ENCODE results near the gene SMIM45.

Gene SMIM45

GRCh38 chr22:41912338-41913039 is 39.5 kb upstream of the SMIM45 start:
- Histone ChIP-seq H3K4me1 (replicated peaks) (peaks cover 24% of the 10 kb centered on the region), H3K9me3 (replicated peaks) (no peaks in the 10 kb centered on the region), H3K36me3 (no peaks in the 10 kb centered on the region), H3K27ac (no peak overlapping the region), H3K4me3 (no peak overlapping the region), H3K27me3 (replicated peaks) (peaks cover 79% of the 10 kb centered on the region)
- no peak for DNase-seq (ENCODE audit: low read depth in 1 of 2, low spot score in 2 of 2)

DNA sequence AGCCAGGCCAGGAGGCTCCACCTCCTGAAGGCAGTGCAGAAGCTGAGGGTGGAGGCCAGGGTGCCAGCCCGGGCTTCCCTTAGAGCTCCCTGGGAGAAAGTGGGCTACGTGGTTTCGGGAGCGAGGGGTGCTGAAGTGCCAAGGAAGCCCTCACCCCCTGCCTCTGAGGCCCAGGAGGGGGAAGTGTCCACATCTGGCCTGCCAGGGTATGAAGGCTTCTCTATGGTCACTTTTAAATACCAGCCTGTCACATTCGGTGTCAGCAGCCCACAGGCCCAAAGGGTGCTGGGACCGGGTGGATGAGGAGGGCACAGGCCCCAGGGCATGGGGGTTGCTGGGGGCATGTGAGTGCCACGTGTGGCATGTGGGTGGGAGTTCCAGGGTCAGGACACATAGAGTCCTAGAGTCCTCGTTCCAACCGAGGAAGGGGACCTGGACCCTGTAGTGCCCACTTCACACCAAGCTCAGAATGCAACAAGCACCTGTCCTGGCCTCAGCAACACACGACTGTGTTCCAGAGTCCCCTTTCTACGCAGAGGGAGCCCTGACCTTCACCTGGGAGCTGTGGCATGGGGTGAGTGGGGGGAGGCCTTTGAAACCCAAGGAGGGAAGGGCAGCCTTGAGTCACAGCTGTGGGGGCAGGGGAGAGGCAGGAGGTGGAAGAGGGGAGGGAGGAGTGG is 38.8 kb upstream of the SMIM45 start:
- peaks cover 82% of the 10 kb centered on the region for H3K27me3 ChIP-seq (replicated peaks)
- H3K27ac ChIP-seq: no peak overlapping the region
- H3K9me3 ChIP-seq (replicated peaks): no peaks in the 10 kb centered on the region
- peaks cover 24% of the 10 kb centered on the region for H3K4me1 ChIP-seq (replicated peaks)
- no peak overlapping the region for H3K4me3 ChIP-seq
- H3K36me3 ChIP-seq: no peaks in the 10 kb centered on the region
- DNase-seq (ENCODE audit: low read depth in 1 of 2, low spot score in 2 of 2): no peak

- no peaks in the 10 kb centered on the region for H3K36me3 ChIP-seq
- peaks cover 24% of the 10 kb centered on the region for H3K4me1 ChIP-seq (replicated peaks)
- H3K9me3 ChIP-seq (replicated peaks): no peaks in the 10 kb centered on the region
- peaks cover 83% of the 10 kb centered on the region for H3K27me3 ChIP-seq (replicated peaks)
- no peak overlapping the region for H3K27ac ChIP-seq
- DNase-seq (ENCODE audit: low read depth in 1 of 2, low spot score in 2 of 2): no peak
- no peak overlapping the region for H3K4me3 ChIP-seq
Measured at GRCh38 chr22:41913842-41914534, 38.0 kb upstream of the SMIM45 start.

DNA sequence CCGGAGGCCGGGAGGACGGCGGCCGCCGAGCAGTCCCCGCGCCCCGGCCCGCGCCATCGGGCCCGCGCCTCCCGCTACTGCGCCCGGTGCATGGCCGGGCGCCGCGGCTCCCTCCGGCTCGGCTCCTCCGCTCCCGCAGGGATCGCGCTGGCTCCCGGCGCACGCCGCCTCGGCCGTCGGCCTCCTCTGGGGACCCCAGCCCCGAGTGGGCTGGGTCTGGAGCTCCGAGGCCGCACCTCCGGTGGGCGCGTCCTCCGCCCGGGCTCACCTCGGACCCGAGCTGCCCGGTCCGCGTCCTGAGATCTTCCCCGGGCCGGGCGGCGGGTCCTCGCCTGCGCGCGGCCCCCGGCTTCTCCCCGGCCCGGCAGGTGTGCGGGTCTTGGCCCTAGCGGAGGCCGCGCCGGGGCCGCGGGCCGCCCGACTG is 37.3 kb upstream of the SMIM45 start:
- Histone ChIP-seq H3K36me3 (no peaks in the 10 kb centered on the region), H3K27me3 (replicated peaks) (peaks cover 77% of the 10 kb centered on the region), H3K4me3 (no peak overlapping the region), H3K27ac (no peak overlapping the region), H3K4me1 (replicated peaks) (peaks cover 30% of the 10 kb centered on the region), H3K9me3 (replicated peaks) (no peaks in the 10 kb centered on the region)
- DNase-seq (ENCODE audit: low read depth in 1 of 2, low spot score in 2 of 2): no peak

GRCh38 chr22:41915035-41915785 is 36.7 kb upstream of the SMIM45 start, which contains the start of gene SHISA8:
Gene SHISA8, minus strand, starts transcription at chr22:41915074. Its CDS starts 407 bp downstream, at chr22:41914667.
- Histone ChIP-seq H3K4me3 (no peak within 1 kb of the TSS), H3K27ac (no peak within 1 kb of the TSS), H3K27me3 (replicated peaks) (peaks cover 71% of the 10 kb centered on the region), H3K4me1 (replicated peaks) (peaks cover 29% of the 10 kb centered on the region), H3K36me3 (no peaks in the 10 kb centered on the region), H3K9me3 (replicated peaks) (no peaks in the 10 kb centered on the region)
- DNase-seq (ENCODE audit: low read depth in 1 of 2, low spot score in 2 of 2): no peak

DNA sequence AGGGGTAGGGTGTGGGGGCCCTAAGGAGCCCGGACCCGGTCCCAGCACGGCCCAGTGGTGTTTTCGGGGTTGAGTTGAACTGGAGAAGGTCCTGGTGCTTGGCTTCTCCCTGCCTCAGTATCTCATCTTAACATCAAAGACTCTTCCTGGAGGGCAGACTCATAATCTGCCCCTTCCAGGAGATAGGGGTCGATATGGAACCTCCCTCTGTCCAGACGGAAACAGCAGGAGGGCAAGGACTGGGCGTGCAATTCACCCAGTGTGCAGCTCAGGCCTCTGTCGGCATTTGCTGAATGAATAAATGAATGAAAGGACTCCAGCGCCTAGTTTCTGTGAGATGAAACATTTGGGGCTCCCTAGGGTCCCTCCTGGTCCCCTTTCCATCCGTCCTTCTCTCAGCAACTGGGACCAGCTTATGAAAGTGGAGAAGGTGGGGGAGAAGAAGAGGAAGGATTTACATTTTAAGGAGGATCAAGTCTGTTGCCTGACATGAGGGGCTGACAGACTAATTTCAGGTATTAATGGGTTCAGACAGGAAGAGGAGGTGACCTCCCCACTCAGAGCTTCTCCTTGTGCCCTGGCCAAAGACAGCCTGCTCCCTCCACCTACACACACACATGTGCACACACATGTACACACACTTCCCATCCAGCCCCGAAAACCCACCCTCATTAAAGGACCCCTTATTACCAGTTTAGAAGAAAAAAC is 36.0 kb upstream of the SMIM45 start:
- H3K4me1 ChIP-seq (replicated peaks): peaks cover 21% of the 10 kb centered on the region
- H3K27me3 ChIP-seq (replicated peaks): peaks cover 64% of the 10 kb centered on the region
- H3K4me3 ChIP-seq: no peak overlapping the region
- no peak for DNase-seq (ENCODE audit: low read depth in 1 of 2, low spot score in 2 of 2)
- no peaks in the 10 kb centered on the region for H3K36me3 ChIP-seq
- H3K27ac ChIP-seq: no peak overlapping the region
- H3K9me3 ChIP-seq (replicated peaks): no peaks in the 10 kb centered on the region

DNA sequence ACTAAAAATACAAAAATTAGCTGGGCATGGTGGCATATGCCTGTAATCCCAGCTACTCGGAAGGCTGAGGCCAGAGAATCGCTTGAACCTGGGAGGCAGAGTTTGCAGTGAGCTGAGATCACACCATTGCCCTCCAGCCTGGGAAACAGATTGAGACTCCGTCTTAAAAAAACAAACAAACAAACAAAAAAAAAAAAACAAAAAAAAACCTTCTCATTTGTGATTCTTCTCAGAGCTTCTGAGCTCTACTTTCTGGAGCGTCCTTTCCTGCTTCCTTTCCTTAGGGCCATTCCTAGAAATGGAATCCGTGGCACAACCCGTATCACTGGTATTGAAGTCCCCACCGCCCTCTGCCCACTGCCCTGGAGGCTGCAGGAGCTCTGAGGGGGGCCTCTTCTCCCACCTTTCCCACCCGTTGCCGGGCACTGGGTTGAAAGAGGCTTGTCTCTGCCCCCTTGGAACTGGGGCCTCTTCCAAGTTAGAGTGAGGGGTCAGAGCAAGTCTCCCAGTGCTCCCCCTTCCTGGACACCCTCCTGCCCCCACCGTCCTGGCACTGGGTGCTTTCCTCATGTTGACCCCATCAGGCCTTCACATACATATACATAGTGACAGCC is 35.1 kb upstream of the SMIM45 start:
- Histone ChIP-seq H3K27me3 (replicated peaks) (peaks cover 54% of the 10 kb centered on the region), H3K9me3 (replicated peaks) (no peaks in the 10 kb centered on the region), H3K36me3 (no peaks in the 10 kb centered on the region), H3K27ac (no peak overlapping the region), H3K4me3 (no peak overlapping the region), H3K4me1 (replicated peaks) (peaks cover 19% of the 10 kb centered on the region)
- no peak for DNase-seq (ENCODE audit: low read depth in 1 of 2, low spot score in 2 of 2)

- Histone ChIP-seq H3K4me3 (no peak overlapping the region), H3K36me3 (no peaks in the 10 kb centered on the region), H3K27ac (no peak overlapping the region), H3K4me1 (replicated peaks) (peaks cover 19% of the 10 kb centered on the region), H3K9me3 (replicated peaks) (no peaks in the 10 kb centered on the region), H3K27me3 (replicated peaks) (peaks cover 49% of the 10 kb centered on the region)
- no peak for DNase-seq (ENCODE audit: low read depth in 1 of 2, low spot score in 2 of 2)
Measured at GRCh38 chr22:41917375-41917902, 34.5 kb upstream of the SMIM45 start.

- peaks cover 42% of the 10 kb centered on the region for H3K27me3 ChIP-seq (replicated peaks)
- H3K27ac ChIP-seq: no peak overlapping the region
- DNase-seq (ENCODE audit: low read depth in 1 of 2, low spot score in 2 of 2): no peak
- H3K36me3 ChIP-seq: no peaks in the 10 kb centered on the region
- peaks cover 19% of the 10 kb centered on the region for H3K4me1 ChIP-seq (replicated peaks)
- no peaks in the 10 kb centered on the region for H3K9me3 ChIP-seq (replicated peaks)
- no peak overlapping the region for H3K4me3 ChIP-seq
Measured at GRCh38 chr22:41917903-41918791, 33.8 kb upstream of the SMIM45 start.

GRCh38 chr22:41919357-41920224 is 32.4 kb upstream of the SMIM45 start:
- Histone ChIP-seq H3K36me3 (no peaks in the 10 kb centered on the region), H3K4me1 (replicated peaks) (peaks cover 11% of the 10 kb centered on the region), H3K4me3 (no peak overlapping the region), H3K27me3 (replicated peaks) (peaks cover 31% of the 10 kb centered on the region), H3K9me3 (replicated peaks) (no peaks in the 10 kb centered on the region), H3K27ac (no peak overlapping the region)
- DNase-seq (ENCODE audit: low read depth in 1 of 2, low spot score in 2 of 2): peak in 1 of 2 experiments; percentile 54

- Histone ChIP-seq H3K36me3 (no peaks in the 10 kb centered on the region), H3K4me3 (no peak overlapping the region), H3K9me3 (replicated peaks) (no peaks in the 10 kb centered on the region), H3K4me1 (replicated peaks) (0 out of 2 replicates have a peak, but pooled peaks cover 6% of the 10 kb centered on the region), H3K27ac (no peak overlapping the region), H3K27me3 (replicated peaks) (peaks cover 28% of the 10 kb centered on the region)
- DNase-seq (ENCODE audit: low read depth in 1 of 2, low spot score in 2 of 2): no peak
Measured at GRCh38 chr22:41920271-41920976, 31.5 kb upstream of the SMIM45 start.
